Measurements from ENCODE around the gene FUCA1. TPM values are rescaled to one million over a fixed set of nuclear protein-coding genes. Genes with fewer than 3 reads are reported as not detected.

Gene FUCA1
- total RNA-seq = 100 to 1,000 TPM in 2 of 4 donors, 10 to 100 TPM in 2; 30.4 to 231 (median 92.9) TPM

GRCh38 chr1:23867895-23868556 lies at the start of gene FUCA1:
Gene FUCA1, minus strand, starts transcription at chr1:23868290. Its CDS starts 4 bp downstream, at chr1:23868286.
- intact Hi-C loops (cut with DNase I; ENCODE audit: low total_unique reads) = loop anchor here (10.0 kb wide), 1 partner anchor 63 kb away; the partner anchor contains the start of gene GALE
- WGBS, 2 donors (ENCODE audit: low coverage in 1 of 2) = 0 to 1% methylated on average over 2 to 71 of the region's 71 CpGs
- TF ChIP-seq EP300 (IDR thresholded peaks at IDR 0.05; ENCODE audit: low read depth) (no peak), POLR2AphosphoS5 (IDR thresholded peaks at IDR 0.05) (peak; percentile 84 to 91 (median 89)), CTCF (IDR thresholded peaks at IDR 0.05) (peak; percentile 95 to 98 (median 97)), POLR2A (IDR thresholded peaks at IDR 0.05) (peak; percentile 82)
- H3K4me3 ChIP-seq = peak within 1 kb of the TSS; percentile 64 to 89 (median 78)
- peaks cover 0 to 14% (median under 1%) of the 10 kb centered on the region in 4 donors for H3K36me3 ChIP-seq
- DNase-seq = peak; percentile 97
- in situ Hi-C loops (cut with MboI; ENCODE audit: low pct_ligation_motif_present in 1 of 4, low pct_unique_long_range_greater_than_20kb in 1 of 4, low sequenced_read_pairs in 3 of 4) = loop anchor here in 1 of 4 donors (10.0 kb wide), 1 partner anchor 63 kb away; the partner anchor contains the start of gene GALE
- H3K27ac ChIP-seq = peak within 1 kb of the TSS; percentile 76 to 88 (median 84)
- no peaks in the 10 kb centered on the region for H3K9me3 ChIP-seq
- peaks cover 2 to 29% (median 20%) of the 10 kb centered on the region in 4 donors for H3K4me1 ChIP-seq
- no peaks in the 10 kb centered on the region for H3K27me3 ChIP-seq

- intact Hi-C loops (cut with DNase I; ENCODE audit: low total_unique reads) = no loop called here
- peak; percentile 81 for DNase-seq
- TF ChIP-seq EP300 (IDR thresholded peaks at IDR 0.05; ENCODE audit: low read depth) (no peak), CTCF (IDR thresholded peaks at IDR 0.05) (peak; percentile 64 to 76 (median 67)), POLR2A (IDR thresholded peaks at IDR 0.05) (no peak)
- peak overlapping the region in 3 of 4 donors; percentile 19 to 32 (median 31) for H3K27ac ChIP-seq
- H3K27me3 ChIP-seq = no peaks in the 10 kb centered on the region
- peaks cover 9 to 52% (median 22%) of the 10 kb centered on the region in 4 donors for H3K4me1 ChIP-seq
- H3K4me3 ChIP-seq = no peak overlapping the region
- no peaks in the 10 kb centered on the region for H3K9me3 ChIP-seq
- no peaks in the 10 kb centered on the region for H3K36me3 ChIP-seq
- in situ Hi-C loops (cut with MboI; ENCODE audit: low pct_ligation_motif_present in 1 of 4, low pct_unique_long_range_greater_than_20kb in 1 of 4, low sequenced_read_pairs in 3 of 4) = loop anchor here in 2 of 4 donors (10.0 to 25.0 kb wide), 2 partner anchors 104 to 142 kb away; partner anchors contain the start of genes GALE (in 1 of the 2) and PITHD1 (in 1 of the 2)
- 42 to 47% methylated on average over 6 to 11 of the region's 12 CpGs for WGBS, 2 donors (ENCODE audit: low coverage in 1 of 2)
Observed at GRCh38 chr1:23916209-23917131, 48.4 kb upstream of the FUCA1 start.

- in situ Hi-C loops (cut with MboI; ENCODE audit: low pct_ligation_motif_present in 1 of 4, low pct_unique_long_range_greater_than_20kb in 1 of 4, low sequenced_read_pairs in 3 of 4) (loop anchor here in 2 of 4 donors (10.0 to 25.0 kb wide), 2 partner anchors 103 to 141 kb away; partner anchors contain the start of genes GALE (in 1 of the 2) and PITHD1 (in 1 of the 2)), intact Hi-C loops (cut with DNase I; ENCODE audit: low total_unique reads) (no loop called here)
Observed at GRCh38 chr1:23915466-23915865, 47.4 kb upstream of the FUCA1 start.

More at GRCh38 chr1:23915466-23915865, 47.4 kb upstream of the FUCA1 start:
- H3K4me3 ChIP-seq = no peak overlapping the region
- peaks cover 3 to 43% (median 15%) of the 10 kb centered on the region in 4 donors for H3K4me1 ChIP-seq
- no peak overlapping the region for H3K27ac ChIP-seq
- no peaks in the 10 kb centered on the region for H3K36me3 ChIP-seq
- H3K9me3 ChIP-seq = no peaks in the 10 kb centered on the region
- no peak for DNase-seq
- H3K27me3 ChIP-seq = no peaks in the 10 kb centered on the region
- 98 to 100% methylated on average over 3 to 5 of the region's 5 CpGs for WGBS, 2 donors (ENCODE audit: low coverage in 1 of 2)
- TF ChIP-seq POLR2A (IDR thresholded peaks at IDR 0.05) = no peak
- TF ChIP-seq EP300 (IDR thresholded peaks at IDR 0.05; ENCODE audit: low read depth) = no peak
- TF ChIP-seq POLR2AphosphoS5 (IDR thresholded peaks at IDR 0.05) = no peak
- no peak for TF ChIP-seq CTCF (IDR thresholded peaks at IDR 0.05)

All from transverse colon (tissue), 4 donors.